ENCODE data around the gene TFB1M.

TFB1M gene

GRCh38 chr6:155324993-155325392, 10.7 kb upstream of the TFB1M start:
- POLR2A ChIA-PET (ENCODE audit: low non-redundant PET), result no interaction called here
- no peak for DNase-seq (ENCODE audit: low spot score)
- TF ChIP-seq, protein P1, sequence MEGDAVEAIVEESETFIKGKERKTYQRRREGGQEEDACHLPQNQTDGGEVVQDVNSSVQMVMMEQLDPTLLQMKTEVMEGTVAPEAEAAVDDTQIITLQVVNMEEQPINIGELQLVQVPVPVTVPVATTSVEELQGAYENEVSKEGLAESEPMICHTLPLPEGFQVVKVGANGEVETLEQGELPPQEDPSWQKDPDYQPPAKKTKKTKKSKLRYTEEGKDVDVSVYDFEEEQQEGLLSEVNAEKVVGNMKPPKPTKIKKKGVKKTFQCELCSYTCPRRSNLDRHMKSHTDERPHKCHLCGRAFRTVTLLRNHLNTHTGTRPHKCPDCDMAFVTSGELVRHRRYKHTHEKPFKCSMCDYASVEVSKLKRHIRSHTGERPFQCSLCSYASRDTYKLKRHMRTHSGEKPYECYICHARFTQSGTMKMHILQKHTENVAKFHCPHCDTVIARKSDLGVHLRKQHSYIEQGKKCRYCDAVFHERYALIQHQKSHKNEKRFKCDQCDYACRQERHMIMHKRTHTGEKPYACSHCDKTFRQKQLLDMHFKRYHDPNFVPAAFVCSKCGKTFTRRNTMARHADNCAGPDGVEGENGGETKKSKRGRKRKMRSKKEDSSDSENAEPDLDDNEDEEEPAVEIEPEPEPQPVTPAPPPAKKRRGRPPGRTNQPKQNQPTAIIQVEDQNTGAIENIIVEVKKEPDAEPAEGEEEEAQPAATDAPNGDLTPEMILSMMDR (conservative IDR thresholded peaks at IDR 0.05; ENCODE audit: low read depth), result no peak
- CTCF ChIA-PET, result no interaction called here
- H3K27ac ChIP-seq, result no peak overlapping the region

GRCh38 chr6:155324172-155324571, 9.9 kb upstream of the TFB1M start:
- TF ChIP-seq, protein P1 (conservative IDR thresholded peaks at IDR 0.05; ENCODE audit: low read depth), result no peak
- DNase-seq (ENCODE audit: low spot score), result no peak
- ChIA-PET CTCF (no interaction called here), POLR2A (ENCODE audit: low non-redundant PET) (no interaction called here)
- H3K27ac ChIP-seq, result no peak overlapping the region

GRCh38 chr6:155319902-155320301, 5.6 kb upstream of the TFB1M start:
- no peak for DNase-seq (ENCODE audit: low spot score)
- CTCF ChIA-PET, result interaction anchor here (0.5 kb wide), 1 partner anchor 783 kb away, joined by 3 read pairs; no protein-coding TSS in a partner anchor

GRCh38 chr6:155317186-155317585, 2.9 kb upstream of the TFB1M start:
- DNase-seq (ENCODE audit: low spot score), result no peak
- H3K27ac ChIP-seq, result no peak overlapping the region
- TF ChIP-seq, protein P1 (conservative IDR thresholded peaks at IDR 0.05; ENCODE audit: low read depth), result no peak
- CTCF ChIA-PET, result interaction anchor here (0.6 kb wide), 1 partner anchor 470 kb away, joined by 3 read pairs; no protein-coding TSS in a partner anchor
- POLR2A ChIA-PET (ENCODE audit: low non-redundant PET), result no interaction called here

More at GRCh38 chr6:155319902-155320301, 5.6 kb upstream of the TFB1M start:
- TF ChIP-seq, protein P1 (conservative IDR thresholded peaks at IDR 0.05; ENCODE audit: low read depth), result no peak
- POLR2A ChIA-PET (ENCODE audit: low non-redundant PET), result no interaction called here
- H3K27ac ChIP-seq, result no peak overlapping the region

DNA sequence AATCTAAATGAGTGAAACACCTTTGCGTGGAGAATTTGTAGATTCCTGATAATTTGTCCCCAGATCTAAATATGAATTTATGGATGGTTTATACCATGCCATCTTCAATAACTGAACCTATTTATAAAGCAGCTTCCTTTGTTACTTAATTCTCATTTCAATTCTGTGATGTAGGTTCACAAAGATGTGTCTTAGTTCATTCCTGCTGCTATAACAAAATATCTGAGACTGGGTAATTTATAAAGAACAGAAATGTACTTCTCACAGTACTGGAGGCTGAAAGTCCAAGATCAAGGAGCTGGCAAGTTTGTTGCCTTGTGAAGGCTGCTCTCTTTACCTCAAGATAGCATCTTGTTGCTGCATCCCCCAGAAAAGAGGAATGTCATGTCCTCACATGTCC, 2.1 kb upstream of the TFB1M start:
- DNase-seq (ENCODE audit: low spot score), result no peak
- TF ChIP-seq, protein P1 (conservative IDR thresholded peaks at IDR 0.05; ENCODE audit: low read depth), result no peak
- no peak overlapping the region for H3K27ac ChIP-seq
- ChIA-PET CTCF (interaction anchor here (0.6 kb wide), 2 partner anchors 469 to 943 kb away, joined by 3 read pairs; no protein-coding TSS in a partner anchor), POLR2A (ENCODE audit: low non-redundant PET) (interaction anchor here (0.6 kb wide), 1 partner anchor 994 kb away, joined by 4 read pairs; no protein-coding TSS in a partner anchor)

GRCh38 chr6:155315516-155315871, 1.2 kb upstream of the TFB1M start:
- CTCF ChIA-PET, result interaction anchor here (0.6 kb wide), 2 partner anchors 27 to 126 kb away, joined by 3 to 5 read pairs; no protein-coding TSS in a partner anchor
- TF ChIP-seq, protein P1 (conservative IDR thresholded peaks at IDR 0.05; ENCODE audit: low read depth), result no peak
- no peak overlapping the region for H3K27ac ChIP-seq
- no peak for DNase-seq (ENCODE audit: low spot score)
- POLR2A ChIA-PET (ENCODE audit: low non-redundant PET), result interaction anchor here (0.6 kb wide), 1 partner anchor 29 kb away, joined by 3 read pairs; no protein-coding TSS in a partner anchor

Data from RWPE1 (cell line).